ENCODE measurements around the gene DENND11.

DNA sequence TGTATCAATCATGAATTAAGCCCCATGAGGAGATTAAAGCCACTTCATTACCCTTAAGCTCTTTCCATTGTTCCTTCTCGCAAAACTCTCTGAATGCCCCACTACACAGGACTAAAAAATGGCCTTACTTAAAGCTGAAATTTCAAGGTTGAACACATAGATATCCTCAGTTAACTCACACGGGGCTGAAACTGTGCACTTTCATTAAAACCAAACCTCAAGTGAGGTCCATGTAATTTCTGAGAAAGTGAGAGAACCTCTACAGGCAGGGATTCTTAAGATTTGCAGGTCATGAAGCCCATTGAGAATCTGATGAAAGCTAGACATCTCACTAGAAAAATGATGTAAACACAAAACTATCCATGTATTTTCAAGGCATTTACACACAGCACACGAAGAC, 15.9 kb downstream of the DENND11 start:
- TF ChIP-seq EZH2phosphoT487 (IDR thresholded peaks at IDR 0.05; ENCODE audit: borderline replicate concordance, low read depth, low read length), result no peak
- TF ChIP-seq, protein P1, sequence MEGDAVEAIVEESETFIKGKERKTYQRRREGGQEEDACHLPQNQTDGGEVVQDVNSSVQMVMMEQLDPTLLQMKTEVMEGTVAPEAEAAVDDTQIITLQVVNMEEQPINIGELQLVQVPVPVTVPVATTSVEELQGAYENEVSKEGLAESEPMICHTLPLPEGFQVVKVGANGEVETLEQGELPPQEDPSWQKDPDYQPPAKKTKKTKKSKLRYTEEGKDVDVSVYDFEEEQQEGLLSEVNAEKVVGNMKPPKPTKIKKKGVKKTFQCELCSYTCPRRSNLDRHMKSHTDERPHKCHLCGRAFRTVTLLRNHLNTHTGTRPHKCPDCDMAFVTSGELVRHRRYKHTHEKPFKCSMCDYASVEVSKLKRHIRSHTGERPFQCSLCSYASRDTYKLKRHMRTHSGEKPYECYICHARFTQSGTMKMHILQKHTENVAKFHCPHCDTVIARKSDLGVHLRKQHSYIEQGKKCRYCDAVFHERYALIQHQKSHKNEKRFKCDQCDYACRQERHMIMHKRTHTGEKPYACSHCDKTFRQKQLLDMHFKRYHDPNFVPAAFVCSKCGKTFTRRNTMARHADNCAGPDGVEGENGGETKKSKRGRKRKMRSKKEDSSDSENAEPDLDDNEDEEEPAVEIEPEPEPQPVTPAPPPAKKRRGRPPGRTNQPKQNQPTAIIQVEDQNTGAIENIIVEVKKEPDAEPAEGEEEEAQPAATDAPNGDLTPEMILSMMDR (conservative IDR thresholded peaks at IDR 0.05; ENCODE audit: low read length), result no peak
